OCI-LY7 (cell line): ENCODE results near the gene ZNF750. TPM values are rescaled to one million over a fixed set of nuclear protein-coding genes. Genes with fewer than 3 reads are reported as not detected.

ENCODE experiments used
- BruUV-seq: library from RNA; stranded (reverse); fragments of 400-500 nt; replicated peaks from 2 replicates; lab custom pipeline; 2021; lab: Mats Ljungman, UMichigan
- CTCF ChIA-PET: fragments of 300-600 bp; sonication (Branson Sonifier 250); formaldehyde crosslinking; loops from one replicate; lab custom pipeline; 2022; ENCODE audit warnings: antibody characterized with exemption; ENCODE audit not compliant: unreplicated experiment; lab: Charles Lee
- POLR2A ChIA-PET: fragments of 300-600 bp; sonication (Branson Sonifier 250); formaldehyde crosslinking; loops from one replicate; lab custom pipeline; 2022; ENCODE audit warnings: antibody characterized with exemption; lab: Charles Lee
- DNase-seq: peaks from one replicate; pipeline ENCODE4 v3.0.0-alpha.2; 2015; ENCODE audit warnings: low spot score
- H2AFZ ChIP-seq: fragments of 200-600 bp; sonication (generic), shearing (Covaris generic); 2 replicates; pipeline ENCODE4 v1.6.1; 2014; ENCODE audit warnings: mild to moderate bottlenecking, antibody characterized with exemption, low read length, moderate library complexity
- H3K27ac ChIP-seq: fragments of 200-600 bp; sonication (generic); 2 replicates; pipeline ENCODE4 v1.5.1; 2014; ENCODE audit warnings: mixed run types, low read depth, mild to moderate bottlenecking, moderate library complexity, low read length, inconsistent platforms; ENCODE audit not compliant: poor library complexity, severe bottlenecking
- H3K36me3 ChIP-seq: fragments of 200-600 bp; sonication (generic); 2 replicates; pipeline ENCODE4 v1.6.1; 2014; ENCODE audit warnings: mild to moderate bottlenecking, antibody characterized with exemption, low read length, moderate library complexity, mixed read lengths; ENCODE audit not compliant: insufficient read depth
- H3K4me1 ChIP-seq: fragments of 200-600 bp; sonication (generic); 2 replicates; pipeline ENCODE4 v1.5.1; 2014; ENCODE audit warnings: mild to moderate bottlenecking, low read length; ENCODE audit not compliant: insufficient read depth, poor library complexity, severe bottlenecking
- H3K4me2 ChIP-seq: fragments of 200-600 bp; sonication (generic); 2 replicates; pipeline ENCODE4 v1.6.1; 2014; ENCODE audit warnings: mild to moderate bottlenecking, low read length
- H3K4me3 ChIP-seq: fragments of 200-600 bp; sonication (generic); 2 replicates; pipeline ENCODE4 v1.5.1; 2014; ENCODE audit warnings: mild to moderate bottlenecking, low read depth, low read length; ENCODE audit not compliant: poor library complexity, severe bottlenecking
- H3K79me2 ChIP-seq: fragments of 200-600 bp; sonication (generic); 2 replicates; pipeline ENCODE4 v1.6.1; 2016; ENCODE audit warnings: low read depth, mild to moderate bottlenecking, low read length, moderate library complexity, mixed read lengths; ENCODE audit not compliant: insufficient read depth
- H3K9me2 ChIP-seq: fragments of 200-600 bp; sonication (generic); 2 replicates; pipeline ENCODE4 v1.6.1; 2016; ENCODE audit warnings: mild to moderate bottlenecking, low read length, mixed read lengths; ENCODE audit not compliant: insufficient read depth
- H3K9me3 ChIP-seq: fragments of 200-600 bp; sonication (generic); 2 replicates; pipeline ENCODE4 v1.6.1; 2014; ENCODE audit warnings: mild to moderate bottlenecking, mixed run types, low read length, mixed read lengths
- H4K20me1 ChIP-seq: fragments of 200-600 bp; sonication (generic); 2 replicates; pipeline ENCODE4 v1.6.1; 2014; ENCODE audit warnings: mild to moderate bottlenecking, antibody characterized with exemption, low read length, moderate library complexity, mixed read lengths; ENCODE audit not compliant: insufficient read depth
- CTCF ChIP-seq: fragments of 200-600 bp; sonication (generic); conservative IDR thresholded peaks from 2 replicates; pipeline ENCODE4 v1.5.1; 2014; ENCODE audit warnings: mild to moderate bottlenecking, antibody characterized with exemption, low read length, moderate library complexity, mixed read lengths
- EZH2phosphoT487 ChIP-seq: fragments of 200-600 bp; sonication (generic); IDR thresholded peaks from 2 replicates; pipeline ENCODE4 v1.6.1; 2018; ENCODE audit warnings: low read depth, borderline replicate concordance, mild to moderate bottlenecking, mixed run types, antibody characterized with exemption, low read length, moderate library complexity, mixed read lengths
- intact Hi-C: fragments of 100-400 bp; cut with micrococcal nuclease; formaldehyde crosslinking; loops from one replicate; pipeline ENCODE4 v1.10.0; 2022; ENCODE audit not compliant: unreplicated experiment
- total RNA-seq, 2 experiments: library from RNA; depleted of rRNA in 1 of 2; stranded (reverse); fragments of >200 nt in 1 of 2; shearing (Covaris generic) in 1 of 2; gene quantifications; 2 replicates each; pipeline ENCODE4 v1.2.3, GENCODE V29; 2014 to 2022

The ZNF750 gene
- total RNA-seq, 2 experiments from 2014 or later: not detected

- DNase-seq: no peak
- Histone ChIP-seq H3K9me3 (no peaks in the 10 kb centered on the region), H3K27ac (no peak overlapping the region), H3K4me2 (no peak overlapping the region), H3K4me3 (no peak overlapping the region), H3K4me1 (no peaks in the 10 kb centered on the region), H3K9me2 (no peaks in the 10 kb centered on the region), H3K79me2 (no peaks in the 10 kb centered on the region), H4K20me1 (no peaks in the 10 kb centered on the region), H3K36me3 (peaks cover 53% of the 10 kb centered on the region), H2AFZ (no peak overlapping the region)
- TF ChIP-seq CTCF (no peak), EZH2phosphoT487 (no peak)
- POLR2A ChIA-PET: no interaction called here
- CTCF ChIA-PET: no interaction called here
- intact Hi-C loops: no loop called here
- no TSS peak for BruUV-seq
These were observed 38.9 kb downstream of the ZNF750 start for GRCh38 chr17:82800885-82801284.

GRCh38 chr17:82799591-82799990, 40.2 kb downstream of the ZNF750 start:
- H3K4me3 ChIP-seq: no peak overlapping the region
- ChIA-PET CTCF (no interaction called here), POLR2A (no interaction called here)
- no peak for DNase-seq
- TF ChIP-seq EZH2phosphoT487 (no peak), CTCF (no peak)
- no TSS peak for BruUV-seq
- no peak overlapping the region for H3K27ac ChIP-seq
- H3K4me1 ChIP-seq: no peaks in the 10 kb centered on the region
- intact Hi-C loops: no loop called here
- H4K20me1 ChIP-seq: no peaks in the 10 kb centered on the region
- peaks cover 61% of the 10 kb centered on the region for H3K36me3 ChIP-seq
- H3K9me2 ChIP-seq: no peaks in the 10 kb centered on the region
- H3K9me3 ChIP-seq: no peaks in the 10 kb centered on the region
- H3K4me2 ChIP-seq: no peak overlapping the region
- H2AFZ ChIP-seq: no peak overlapping the region
- no peaks in the 10 kb centered on the region for H3K79me2 ChIP-seq

- H3K4me3 ChIP-seq: no peak overlapping the region
- H4K20me1 ChIP-seq: no peaks in the 10 kb centered on the region
- BruUV-seq: no TSS peak
- no peaks in the 10 kb centered on the region for H3K9me3 ChIP-seq
- TF ChIP-seq CTCF (no peak), EZH2phosphoT487 (no peak)
- CTCF ChIA-PET: no interaction called here
- no peak overlapping the region for H3K4me2 ChIP-seq
- intact Hi-C loops: no loop called here
- H2AFZ ChIP-seq: no peak overlapping the region
- peaks cover 61% of the 10 kb centered on the region for H3K36me3 ChIP-seq
- no peaks in the 10 kb centered on the region for H3K4me1 ChIP-seq
- H3K27ac ChIP-seq: no peak overlapping the region
- no peak for DNase-seq
- H3K9me2 ChIP-seq: no peaks in the 10 kb centered on the region
- POLR2A ChIA-PET: no interaction called here
- no peaks in the 10 kb centered on the region for H3K79me2 ChIP-seq
These were observed 41.1 kb downstream of the ZNF750 start for GRCh38 chr17:82798752-82799151.
